Activated gamma-delta T cell treated with Interleukin-2 at 50 U/mL for 16 hours (primary cell): ENCODE measurements around the gene HMSD.
A peak's percentile ranks its signal among the peaks of the same experiment; 100 is the strongest.

Source experiments
- DNase-seq: peaks from one replicate; pipeline ENCODE4 v3.0.0-alpha.2; 2020

HMSD gene

GRCh38 chr18:63960891-63961290 is 11.8 kb downstream of the HMSD start:
- no peak for DNase-seq

GRCh38 chr18:63961435-63961980 is 12.4 kb downstream of the HMSD start:
- DNase-seq: no peak

- no peak for DNase-seq
These were observed 13.0 kb downstream of the HMSD start for GRCh38 chr18:63962137-63962536.

- peak; percentile 53 for DNase-seq
These were observed 14.6 kb downstream of the HMSD start for GRCh38 chr18:63963615-63964256.

- DNase-seq: no peak
These were observed 15.8 kb downstream of the HMSD start for GRCh38 chr18:63964908-63965307.

GRCh38 chr18:63965716-63966330 is 16.7 kb downstream of the HMSD start:
- DNase-seq: no peak

GRCh38 chr18:63969942-63970808 is 21.1 kb downstream of the HMSD start, which contains the start of gene SERPINB8:
Gene SERPINB8, plus strand, starts transcription at chr18:63970081. Its CDS starts 8,228 bp downstream, at chr18:63978309.
- peak; percentile 70 for DNase-seq

GRCh38 chr18:63970809-63971205 is 21.7 kb downstream of the HMSD start:
- DNase-seq: no peak

GRCh38 chr18:63971320-63972001 is 22.4 kb downstream of the HMSD start:
- no peak for DNase-seq

DNA sequence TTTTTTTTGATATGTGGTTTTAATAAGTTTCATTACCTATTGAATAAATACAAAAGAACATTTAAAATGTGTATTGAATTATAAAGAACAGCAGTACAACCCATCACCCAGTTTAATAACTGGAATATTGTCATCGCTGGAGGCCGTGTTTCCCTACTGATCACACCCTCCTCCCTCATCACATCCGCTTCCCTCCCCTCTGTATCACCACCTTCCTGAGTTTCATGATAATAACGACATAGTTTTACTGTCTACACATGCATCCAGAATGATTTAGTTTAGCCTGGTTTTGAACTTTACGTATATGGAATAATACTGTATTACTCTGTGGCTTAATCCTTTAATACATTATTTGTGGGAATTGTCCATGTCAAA is 22.9 kb downstream of the HMSD start:
- DNase-seq: no peak

DNA sequence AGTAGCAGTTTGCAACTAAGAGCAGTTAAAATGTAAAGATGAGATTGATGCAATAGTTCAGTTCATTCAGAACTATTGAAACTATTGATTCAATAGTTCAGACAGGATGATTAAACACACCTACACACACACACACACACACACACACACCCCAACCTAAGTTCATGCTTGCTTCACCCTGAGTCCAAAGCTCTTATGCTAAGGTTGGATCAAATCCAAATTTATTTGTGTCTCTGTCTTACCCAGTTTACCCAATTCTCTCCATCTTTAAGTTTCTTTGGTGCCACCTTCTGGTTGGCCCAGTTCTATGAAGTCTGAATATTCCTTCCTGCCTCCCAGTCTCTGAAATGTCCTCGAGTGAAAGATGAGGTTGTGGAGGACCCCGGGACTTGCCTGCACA is 25.9 kb downstream of the HMSD start:
- DNase-seq: no peak

GRCh38 chr18:63975628-63976027 is 26.5 kb downstream of the HMSD start:
- DNase-seq: no peak

GRCh38 chr18:63977040-63977439 is 27.9 kb downstream of the HMSD start:
- DNase-seq: no peak

GRCh38 chr18:63979409-63979920 is 30.4 kb downstream of the HMSD start:
- DNase-seq: peak; percentile 38

GRCh38 chr18:63980027-63980426 is 30.9 kb downstream of the HMSD start:
- no peak for DNase-seq

GRCh38 chr18:63980896-63981460 is 31.9 kb downstream of the HMSD start:
- no peak for DNase-seq

GRCh38 chr18:63981719-63982118 is 32.6 kb downstream of the HMSD start:
- DNase-seq: no peak

GRCh38 chr18:63982361-63982760 is 33.3 kb downstream of the HMSD start:
- no peak for DNase-seq

DNA sequence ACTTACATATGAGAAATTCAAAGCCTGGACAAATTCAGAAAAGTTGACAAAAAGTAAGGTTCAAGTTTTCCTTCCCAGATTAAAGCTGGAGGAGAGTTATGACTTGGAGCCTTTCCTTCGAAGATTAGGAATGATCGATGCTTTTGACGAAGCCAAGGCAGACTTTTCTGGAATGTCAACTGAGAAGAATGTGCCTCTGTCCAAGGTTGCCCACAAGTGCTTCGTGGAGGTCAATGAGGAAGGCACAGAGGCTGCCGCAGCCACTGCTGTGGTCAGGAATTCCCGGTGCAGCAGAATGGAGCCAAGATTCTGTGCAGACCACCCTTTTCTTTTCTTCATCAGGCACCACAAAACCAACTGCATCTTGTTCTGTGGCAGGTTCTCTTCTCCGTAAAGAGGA is 37.8 kb downstream of the HMSD start:
- no peak for DNase-seq

- no peak for DNase-seq
These were observed 38.6 kb downstream of the HMSD start for GRCh38 chr18:63987743-63988142.

- DNase-seq: no peak
These were observed 43.6 kb downstream of the HMSD start for GRCh38 chr18:63992751-63993150.

- peak; percentile 12 for DNase-seq
These were observed 45.8 kb downstream of the HMSD start for GRCh38 chr18:63994783-63995399.
